Thoracic aorta (tissue), 2 donors: ENCODE measurements around the gene BCDIN3D. TPM values are rescaled to one million over a fixed set of nuclear protein-coding genes. Genes with fewer than 3 reads are reported as not detected.
"Not testable (repeated sequence)": the region's sequence is repeated elsewhere in the genome, so short reads cannot be mapped to it uniquely, and the experiment has no call there.

ENCODE experiments used
- ATAC-seq: fragments of 150-250 bp; one replicate; pipeline ENCODE4 v1.8.0; 2017; ENCODE audit warnings: low read depth; ENCODE audit not compliant: insufficient number of reproducible peaks, low FRiP score
- DNase-seq: peaks from one replicate; pipeline ENCODE4 v3.0.0-alpha.2; 2020; ENCODE audit warnings: low spot score
- H3K27ac ChIP-seq, 2 donors: fragments of 200-600 bp; sonication (generic); 1 replicate in 1 of 2; 2 replicates in 1 of 2; pipeline ENCODE4 v1.5.1; 2016; ENCODE audit warnings: mild to moderate bottlenecking in 2 of 2, moderate library complexity in 2 of 2
- H3K27me3 ChIP-seq: fragments of 200-600 bp; sonication (generic); replicated peaks from 2 replicates; pipeline ENCODE4 v1.6.0; 2016; ENCODE audit warnings: mild to moderate bottlenecking; ENCODE audit not compliant: insufficient read depth
- H3K36me3 ChIP-seq: fragments of 200-600 bp; sonication (generic); one replicate; pipeline ENCODE4 v1.5.1; 2016
- H3K4me1 ChIP-seq, 2 donors: fragments of 200-600 bp; sonication (generic); 1 replicate in 1 of 2; 2 replicates in 1 of 2; pipeline versions ENCODE4 v1.5.1 to v1.6.0; 2016; ENCODE audit warnings: low read depth in 2 of 2, mild to moderate bottlenecking in 1 of 2; ENCODE audit not compliant: control insufficient read depth in 1 of 2
- H3K4me3 ChIP-seq: fragments of 200-600 bp; sonication (generic); 2 replicates; pipeline ENCODE4 v1.5.1; 2016; ENCODE audit warnings: mild to moderate bottlenecking
- H3K9me3 ChIP-seq: fragments of 200-600 bp; sonication (generic); 2 replicates; pipeline ENCODE4 v1.5.1; 2016
- CTCF ChIP-seq: fragments of 200-600 bp; sonication (generic); IDR thresholded peaks from one replicate; pipeline ENCODE4 v1.5.1; 2019; ENCODE audit warnings: antibody characterized with exemption
- total RNA-seq, 2 donors: library from RNA; depleted of rRNA; stranded (reverse); fragments of >200 nt; gene quantifications; one replicate each; pipeline versions ENCODE4 v1.1.0 to v1.2.3, GENCODE V29; 2016

Gene BCDIN3D
- total RNA-seq, 2 donors from 2014 or later: 1.6 to 2.7 TPM

- Histone ChIP-seq H3K27ac (no peak overlapping the region), H3K4me1 (no peaks in the 10 kb centered on the region), H3K27me3 (no peaks in the 10 kb centered on the region), H3K36me3 (no peaks in the 10 kb centered on the region), H3K9me3 (no peaks in the 10 kb centered on the region), H3K4me3 (no peak overlapping the region)
- no peak for TF ChIP-seq CTCF
- DNase-seq (no peak), ATAC-seq (no peak)
Observed at GRCh38 chr12:49881415-49882247, 38.7 kb upstream of the BCDIN3D start.

GRCh38 chr12:49880756-49881414 lies 38.0 kb upstream of the BCDIN3D start:
- ATAC-seq (no peak), DNase-seq (no peak)
- H3K27me3 ChIP-seq: no peaks in the 10 kb centered on the region
- H3K27ac ChIP-seq: no peak overlapping the region
- H3K9me3 ChIP-seq: no peaks in the 10 kb centered on the region
- no peak overlapping the region for H3K4me3 ChIP-seq
- H3K36me3 ChIP-seq: no peaks in the 10 kb centered on the region
- no peaks in the 10 kb centered on the region for H3K4me1 ChIP-seq
- TF ChIP-seq CTCF: no peak

GRCh38 chr12:49879065-49879464 lies 36.2 kb upstream of the BCDIN3D start:
- H3K27ac ChIP-seq, H3K4me3 ChIP-seq, ATAC-seq, H3K9me3 ChIP-seq, H3K36me3 ChIP-seq, H3K4me1 ChIP-seq, DNase-seq, H3K27me3 ChIP-seq: not testable (repeated sequence)

- Histone ChIP-seq H3K4me3 (no peak overlapping the region), H3K9me3 (no peaks in the 10 kb centered on the region), H3K27ac (no peak overlapping the region), H3K36me3 (no peaks in the 10 kb centered on the region), H3K4me1 (no peaks in the 10 kb centered on the region), H3K27me3 (no peaks in the 10 kb centered on the region)
- TF ChIP-seq CTCF: no peak
- ATAC-seq: no peak
- no peak for DNase-seq
Observed at GRCh38 chr12:49878021-49878420, 35.1 kb upstream of the BCDIN3D start.

- H3K36me3 ChIP-seq: no peaks in the 10 kb centered on the region
- DNase-seq: no peak
- no peak for TF ChIP-seq CTCF
- no peak overlapping the region for H3K4me3 ChIP-seq
- H3K27ac ChIP-seq: no peak overlapping the region
- no peaks in the 10 kb centered on the region for H3K27me3 ChIP-seq
- H3K9me3 ChIP-seq: no peaks in the 10 kb centered on the region
- H3K4me1 ChIP-seq: no peaks in the 10 kb centered on the region
- ATAC-seq: no peak
Observed at GRCh38 chr12:49877066-49877465, 34.2 kb upstream of the BCDIN3D start.
